Activated T-cell treated with anti-CD3 and anti-CD28 coated beads, Interleukin-2, amount 50 U/mL, for 72 hours (primary cell): Measurements from ENCODE around the gene DAB2IP. TPM values are rescaled to one million over a fixed set of nuclear protein-coding genes. Genes with fewer than 3 reads are reported as not detected.

ENCODE experiments used
- ATAC-seq, 2 donors: fragments of 150-1000 bp; cut with Tn5 transposase; replicated peaks in 1 of 2; 2 replicates each; pipeline ENCODE4 v1.10.0; 2021; ENCODE audit warnings: moderate library complexity in 2 of 2, mild to moderate bottlenecking in 1 of 2
- DNase-seq, 2 donors: peaks; one replicate each; pipeline ENCODE4 v3.0.0; 2021 to 2022; ENCODE audit warnings: mixed read lengths in 1 of 2
- H3K27ac Mint-ChIP-seq: one replicate; pipeline ENCODE4 v1.8.0; 2022; ENCODE audit warnings: mild to moderate bottlenecking, moderate library complexity, mixed read lengths
- H3K27me3 Mint-ChIP-seq: one replicate; pipeline ENCODE4 v1.8.0; 2022; ENCODE audit warnings: low read depth, mixed read lengths
- H3K36me3 Mint-ChIP-seq, 2 donors: one replicate each; pipeline ENCODE4 v1.8.0; 2022; ENCODE audit warnings: mixed read lengths in 2 of 2, mild to moderate bottlenecking in 1 of 2; ENCODE audit not compliant: insufficient read depth in 2 of 2
- H3K4me1 Mint-ChIP-seq: one replicate; pipeline ENCODE4 v1.8.0; 2022; ENCODE audit warnings: low read depth, mixed read lengths
- H3K4me3 Mint-ChIP-seq, 2 donors: one replicate each; pipeline ENCODE4 v1.8.0; 2022; ENCODE audit warnings: mild to moderate bottlenecking in 2 of 2, mixed read lengths in 2 of 2, moderate library complexity in 2 of 2
- H3K9me3 Mint-ChIP-seq, 2 donors: one replicate each; pipeline ENCODE4 v1.8.0; 2022; ENCODE audit warnings: mixed read lengths in 2 of 2
- total RNA-seq, 2 donors: library from RNA; stranded (reverse); gene quantifications; one replicate each; pipeline ENCODE4 v1.2.3, GENCODE V29; 2022

DAB2IP gene
- total RNA-seq, 2 donors from 2014 or later = 0.35 to 0.74 TPM

- Mint-ChIP-seq H3K27ac (no peak overlapping the region), H3K4me1 (peaks cover 9% of the 10 kb centered on the region), H3K4me3 (no peak overlapping the region), H3K36me3 (no peaks in the 10 kb centered on the region), H3K27me3 (peaks cover 51% of the 10 kb centered on the region), H3K9me3 (no peaks in the 10 kb centered on the region)
- DNase-seq = no peak
- ATAC-seq = no peak
Measured at GRCh38 chr9:121652838-121653231, 1.4 kb downstream of the DAB2IP start.

GRCh38 chr9:121654499-121655140, 3.2 kb downstream of the DAB2IP start:
- no peak for ATAC-seq
- peaks cover 9% of the 10 kb centered on the region for H3K4me1 Mint-ChIP-seq
- no peaks in the 10 kb centered on the region for H3K9me3 Mint-ChIP-seq
- peaks cover 48% of the 10 kb centered on the region for H3K27me3 Mint-ChIP-seq
- no peaks in the 10 kb centered on the region for H3K36me3 Mint-ChIP-seq
- H3K27ac Mint-ChIP-seq = no peak overlapping the region
- DNase-seq = no peak
- no peak overlapping the region for H3K4me3 Mint-ChIP-seq

DNA sequence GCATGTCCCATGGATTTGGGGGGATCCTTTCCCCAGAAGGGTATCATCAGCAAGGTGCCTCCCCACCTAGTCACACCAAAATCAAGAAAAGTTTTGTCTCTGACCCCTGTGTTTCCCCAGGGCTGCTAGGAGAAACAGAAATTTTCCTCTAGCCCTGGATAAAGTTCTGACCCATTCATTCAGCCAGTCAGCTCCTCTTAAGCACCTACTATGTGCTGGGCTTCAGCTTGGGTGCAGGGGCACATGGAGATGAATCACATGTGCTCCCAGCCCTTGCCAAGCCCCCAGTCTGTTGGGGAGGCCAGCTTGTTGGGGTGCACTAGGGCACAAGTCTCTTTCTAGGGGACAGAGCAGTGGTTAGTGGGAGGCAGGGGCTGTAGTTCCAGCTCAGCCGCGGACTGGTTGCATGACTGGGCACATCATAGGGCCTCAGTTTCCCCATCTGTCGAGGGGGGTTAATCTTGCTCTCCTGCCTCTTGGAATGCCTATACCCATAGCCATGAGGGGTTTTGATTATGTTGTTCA, 3.9 kb downstream of the DAB2IP start:
- no peak for DNase-seq
- H3K4me3 Mint-ChIP-seq = no peak overlapping the region
- no peaks in the 10 kb centered on the region for H3K36me3 Mint-ChIP-seq
- H3K27me3 Mint-ChIP-seq = peaks cover 45% of the 10 kb centered on the region
- H3K9me3 Mint-ChIP-seq = no peaks in the 10 kb centered on the region
- no peak overlapping the region for H3K27ac Mint-ChIP-seq
- H3K4me1 Mint-ChIP-seq = peaks cover 6% of the 10 kb centered on the region
- ATAC-seq = no peak

DNA sequence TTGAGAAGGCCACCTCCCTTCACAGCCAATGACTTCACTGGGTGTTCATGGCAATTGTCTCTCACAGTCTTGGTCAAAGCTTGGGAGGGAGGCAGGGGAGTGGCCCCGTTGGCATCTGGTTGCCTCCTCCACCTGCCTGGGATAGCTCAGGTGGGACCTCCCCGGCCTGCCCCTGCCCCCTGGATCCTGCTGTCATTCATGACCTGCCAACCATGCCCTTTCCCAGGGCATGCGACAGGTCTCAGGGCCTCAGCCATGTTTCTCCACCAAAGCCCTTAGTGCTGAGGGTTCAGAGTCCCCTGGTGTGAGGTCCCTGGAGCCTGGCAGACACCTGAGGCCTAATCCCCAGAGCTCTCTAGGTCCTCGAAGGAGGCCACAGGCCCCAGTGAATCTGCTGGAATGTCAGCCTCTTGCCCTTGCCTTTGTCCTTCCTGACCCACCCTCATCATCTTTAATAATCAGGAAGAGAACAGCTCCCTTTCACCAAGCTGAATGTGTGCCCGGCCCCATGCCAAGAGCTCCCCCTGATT, 5.6 kb downstream of the DAB2IP start:
- H3K4me1 Mint-ChIP-seq = no peaks in the 10 kb centered on the region
- no peak overlapping the region for H3K4me3 Mint-ChIP-seq
- H3K9me3 Mint-ChIP-seq = no peaks in the 10 kb centered on the region
- no peak overlapping the region for H3K27ac Mint-ChIP-seq
- peaks cover 40% of the 10 kb centered on the region for H3K27me3 Mint-ChIP-seq
- no peak for DNase-seq
- no peaks in the 10 kb centered on the region for H3K36me3 Mint-ChIP-seq
- no peak for ATAC-seq

GRCh38 chr9:121658166-121658565, 6.7 kb downstream of the DAB2IP start:
- Mint-ChIP-seq H3K4me3 (no peak overlapping the region), H3K27ac (no peak overlapping the region), H3K9me3 (no peaks in the 10 kb centered on the region), H3K4me1 (no peaks in the 10 kb centered on the region), H3K36me3 (no peaks in the 10 kb centered on the region), H3K27me3 (peaks cover 37% of the 10 kb centered on the region)
- no peak for ATAC-seq
- no peak for DNase-seq

DNA sequence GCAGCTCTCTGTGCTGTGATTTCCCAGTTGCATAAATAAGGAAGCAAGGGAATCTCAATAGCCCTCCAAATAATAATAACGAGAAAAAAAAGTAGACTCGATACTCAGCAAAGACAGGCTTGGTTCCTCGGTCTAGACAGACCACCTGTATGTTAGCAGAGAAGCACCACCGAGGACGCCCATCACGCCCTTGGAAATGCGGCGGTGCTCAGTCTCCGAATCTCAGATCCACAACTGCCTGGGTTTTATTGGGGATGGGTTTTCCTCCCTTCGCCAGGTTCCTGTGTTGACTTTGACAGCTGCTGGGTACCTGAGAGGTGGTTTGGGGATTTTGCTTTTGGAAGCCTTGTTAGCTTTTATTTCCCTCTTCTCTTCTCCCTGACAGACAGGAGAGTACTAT, 7.2 kb downstream of the DAB2IP start:
- ATAC-seq (no peak), DNase-seq (no peak)
- H3K4me1 Mint-ChIP-seq = no peaks in the 10 kb centered on the region
- no peaks in the 10 kb centered on the region for H3K9me3 Mint-ChIP-seq
- no peak overlapping the region for H3K27ac Mint-ChIP-seq
- peaks cover 37% of the 10 kb centered on the region for H3K27me3 Mint-ChIP-seq
- H3K4me3 Mint-ChIP-seq = no peak overlapping the region
- H3K36me3 Mint-ChIP-seq = no peaks in the 10 kb centered on the region

- ATAC-seq = no peak
- no peaks in the 10 kb centered on the region for H3K9me3 Mint-ChIP-seq
- no peaks in the 10 kb centered on the region for H3K4me1 Mint-ChIP-seq
- no peak overlapping the region for H3K4me3 Mint-ChIP-seq
- no peaks in the 10 kb centered on the region for H3K36me3 Mint-ChIP-seq
- no peak for DNase-seq
- H3K27ac Mint-ChIP-seq = no peak overlapping the region
- peaks cover 35% of the 10 kb centered on the region for H3K27me3 Mint-ChIP-seq
Measured at GRCh38 chr9:121660367-121660766, 8.9 kb downstream of the DAB2IP start.

GRCh38 chr9:121660876-121661275, 9.4 kb downstream of the DAB2IP start:
- H3K4me1 Mint-ChIP-seq = no peaks in the 10 kb centered on the region
- ATAC-seq (no peak), DNase-seq (no peak)
- H3K9me3 Mint-ChIP-seq = no peaks in the 10 kb centered on the region
- H3K4me3 Mint-ChIP-seq = no peak overlapping the region
- peaks cover 38% of the 10 kb centered on the region for H3K27me3 Mint-ChIP-seq
- no peaks in the 10 kb centered on the region for H3K36me3 Mint-ChIP-seq
- no peak overlapping the region for H3K27ac Mint-ChIP-seq

- no peak overlapping the region for H3K27ac Mint-ChIP-seq
- H3K36me3 Mint-ChIP-seq = no peaks in the 10 kb centered on the region
- H3K9me3 Mint-ChIP-seq = no peaks in the 10 kb centered on the region
- no peak overlapping the region for H3K4me3 Mint-ChIP-seq
- H3K27me3 Mint-ChIP-seq = peaks cover 41% of the 10 kb centered on the region
- no peak for DNase-seq
- no peak for ATAC-seq
- H3K4me1 Mint-ChIP-seq = no peaks in the 10 kb centered on the region
Measured at GRCh38 chr9:121661328-121661727, 9.9 kb downstream of the DAB2IP start.

GRCh38 chr9:121662359-121662758, 10.9 kb downstream of the DAB2IP start:
- H3K36me3 Mint-ChIP-seq = no peaks in the 10 kb centered on the region
- H3K4me1 Mint-ChIP-seq = no peaks in the 10 kb centered on the region
- H3K27me3 Mint-ChIP-seq = peaks cover 38% of the 10 kb centered on the region
- H3K27ac Mint-ChIP-seq = no peak overlapping the region
- H3K9me3 Mint-ChIP-seq = no peaks in the 10 kb centered on the region
- DNase-seq = no peak
- ATAC-seq = no peak
- no peak overlapping the region for H3K4me3 Mint-ChIP-seq

DNA sequence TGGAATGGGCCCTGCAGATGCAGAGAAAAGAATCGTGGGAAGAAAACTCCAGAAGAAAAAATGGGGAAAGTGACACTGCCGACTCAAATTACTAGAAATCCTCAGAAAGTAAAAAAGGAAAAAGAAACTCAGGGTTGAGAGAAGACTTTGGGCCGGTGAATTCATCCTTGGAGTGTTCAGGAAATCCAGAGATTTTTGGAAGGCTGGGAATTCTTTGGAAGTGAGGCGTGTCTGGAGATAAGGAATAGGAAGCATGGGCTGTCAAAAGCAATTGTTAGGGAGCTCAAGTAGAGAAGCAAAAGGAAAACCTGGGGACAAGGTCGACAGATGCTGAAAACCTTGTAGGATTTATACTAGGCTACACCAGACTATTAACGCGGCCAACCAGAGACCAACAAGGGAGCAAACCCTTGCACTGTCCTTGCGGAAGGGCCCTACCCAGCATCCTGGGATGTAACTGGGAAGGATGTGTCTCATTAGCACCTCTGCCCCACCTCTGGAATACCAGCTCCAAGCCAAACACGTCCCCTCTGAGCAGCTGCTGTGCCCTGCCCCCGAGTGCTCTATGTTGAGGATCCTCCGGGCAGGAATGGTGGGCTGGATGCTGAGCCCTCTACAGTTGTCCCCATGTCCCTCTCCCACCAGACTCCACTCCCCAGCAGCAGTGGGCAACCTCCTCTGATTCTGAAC, 11.6 kb downstream of the DAB2IP start:
- Mint-ChIP-seq H3K4me1 (no peaks in the 10 kb centered on the region), H3K27me3 (peaks cover 38% of the 10 kb centered on the region), H3K36me3 (no peaks in the 10 kb centered on the region), H3K9me3 (no peaks in the 10 kb centered on the region), H3K4me3 (no peak overlapping the region), H3K27ac (no peak overlapping the region)
- ATAC-seq (no peak), DNase-seq (no peak)

DNA sequence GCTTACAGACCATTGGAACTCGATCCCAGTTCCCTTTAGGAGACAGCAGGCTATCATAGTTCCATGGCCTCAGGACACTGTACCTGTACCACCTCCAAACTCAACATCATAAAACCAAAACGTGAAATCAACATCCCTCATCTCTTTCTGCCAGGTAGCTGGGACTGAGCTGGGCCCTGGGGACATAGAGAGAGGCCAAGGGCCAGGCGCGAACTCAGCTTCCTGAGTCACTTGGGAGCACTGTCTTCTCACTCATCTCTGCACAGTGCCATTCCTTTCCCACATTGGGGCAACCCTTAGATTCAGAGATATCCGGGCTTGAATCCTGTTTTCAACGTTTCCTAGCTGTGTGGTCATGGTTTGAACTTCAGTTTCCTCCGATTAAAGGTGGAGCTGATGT, 12.2 kb downstream of the DAB2IP start:
- H3K36me3 Mint-ChIP-seq = no peaks in the 10 kb centered on the region
- no peaks in the 10 kb centered on the region for H3K4me1 Mint-ChIP-seq
- H3K27ac Mint-ChIP-seq = no peak overlapping the region
- H3K27me3 Mint-ChIP-seq = peaks cover 38% of the 10 kb centered on the region
- H3K9me3 Mint-ChIP-seq = no peaks in the 10 kb centered on the region
- no peak overlapping the region for H3K4me3 Mint-ChIP-seq
- DNase-seq (no peak), ATAC-seq (no peak)

GRCh38 chr9:121666294-121666693, 14.9 kb downstream of the DAB2IP start:
- Mint-ChIP-seq H3K4me1 (no peaks in the 10 kb centered on the region), H3K36me3 (no peaks in the 10 kb centered on the region), H3K27ac (no peak overlapping the region), H3K9me3 (no peaks in the 10 kb centered on the region), H3K4me3 (no peak overlapping the region), H3K27me3 (peaks cover 40% of the 10 kb centered on the region)
- ATAC-seq (no peak), DNase-seq (no peak)
